SKM-1 (cell line): ENCODE results near the gene C2orf76.
"Not testable (repeated sequence)": the region's sequence is repeated elsewhere in the genome, so short reads cannot be mapped to it uniquely, and the experiment has no call there.

Source experiments
- DNase-seq: peaks from one replicate; lab custom pipeline; 2025; ENCODE audit not compliant: unreplicated experiment; lab: John Stamatoyannopoulos, UW

The C2orf76 gene

GRCh38 chr2:119377993-119378345 lies 11.3 kb upstream of the C2orf76 start:
- DNase-seq: no peak

- DNase-seq: no peak
These were observed 10.8 kb upstream of the C2orf76 start for GRCh38 chr2:119377294-119377992.

GRCh38 chr2:119376810-119377209 lies 10.2 kb upstream of the C2orf76 start:
- no peak for DNase-seq

- not testable (repeated sequence) for DNase-seq
These were observed 9.8 kb upstream of the C2orf76 start for GRCh38 chr2:119376406-119376805.

- DNase-seq: not testable (repeated sequence)
These were observed 7.5 kb upstream of the C2orf76 start for GRCh38 chr2:119373907-119374745.

- DNase-seq: no peak
These were observed 6.3 kb upstream of the C2orf76 start for GRCh38 chr2:119372778-119373568.

GRCh38 chr2:119371111-119371510 lies 4.5 kb upstream of the C2orf76 start:
- DNase-seq: no peak

GRCh38 chr2:119369845-119370244 lies 3.2 kb upstream of the C2orf76 start:
- DNase-seq: no peak

- DNase-seq: no peak
These were observed 952 bp upstream of the C2orf76 start for GRCh38 chr2:119367472-119368099.

- DNase-seq: no peak
These were observed 429 bp downstream of the C2orf76 start for GRCh38 chr2:119366161-119366648.

GRCh38 chr2:119365436-119365835 lies 1.2 kb downstream of the C2orf76 start:
- no peak for DNase-seq

- DNase-seq: no peak
These were observed 1.8 kb downstream of the C2orf76 start for GRCh38 chr2:119364798-119365197.

GRCh38 chr2:119360423-119360966 lies 6.1 kb downstream of the C2orf76 start:
- no peak for DNase-seq

- DNase-seq: no peak
These were observed 6.9 kb downstream of the C2orf76 start for GRCh38 chr2:119359774-119360173.

- no peak for DNase-seq
These were observed 11.8 kb downstream of the C2orf76 start for GRCh38 chr2:119354860-119355259.

GRCh38 chr2:119352357-119352756 lies 14.3 kb downstream of the C2orf76 start:
- DNase-seq: peak; percentile 29

GRCh38 chr2:119350311-119350998 lies 16.2 kb downstream of the C2orf76 start:
- DNase-seq: no peak

- DNase-seq: no peak
These were observed 17.3 kb downstream of the C2orf76 start for GRCh38 chr2:119349289-119349688.

- no peak for DNase-seq
These were observed 24.9 kb downstream of the C2orf76 start for GRCh38 chr2:119341684-119342083.

GRCh38 chr2:119339562-119339923 lies 27.1 kb downstream of the C2orf76 start:
- DNase-seq: no peak
